ENCODE data around the gene MRPL42.

The MRPL42 gene

DNA sequence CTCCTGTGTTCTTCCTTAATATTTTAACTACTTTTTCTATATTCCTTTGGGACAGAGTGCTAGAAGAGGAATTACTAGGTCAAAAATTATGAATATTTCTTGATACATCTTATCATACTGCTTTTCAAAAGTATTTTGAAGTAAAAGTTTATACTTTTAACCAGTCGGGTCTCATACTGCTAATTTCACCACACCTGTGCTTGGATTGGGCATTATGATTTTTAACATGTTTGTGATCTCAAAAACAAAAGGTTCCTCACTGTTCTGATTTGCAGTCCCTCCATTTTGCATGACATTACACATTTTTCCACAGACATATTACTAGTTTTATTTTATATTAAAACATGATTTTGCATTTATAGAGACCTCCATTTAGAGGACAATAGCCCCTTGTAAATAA is 32.9 kb downstream of the MRPL42 start:
- no peak for DNase-seq (ENCODE audit: low read depth)

DNA sequence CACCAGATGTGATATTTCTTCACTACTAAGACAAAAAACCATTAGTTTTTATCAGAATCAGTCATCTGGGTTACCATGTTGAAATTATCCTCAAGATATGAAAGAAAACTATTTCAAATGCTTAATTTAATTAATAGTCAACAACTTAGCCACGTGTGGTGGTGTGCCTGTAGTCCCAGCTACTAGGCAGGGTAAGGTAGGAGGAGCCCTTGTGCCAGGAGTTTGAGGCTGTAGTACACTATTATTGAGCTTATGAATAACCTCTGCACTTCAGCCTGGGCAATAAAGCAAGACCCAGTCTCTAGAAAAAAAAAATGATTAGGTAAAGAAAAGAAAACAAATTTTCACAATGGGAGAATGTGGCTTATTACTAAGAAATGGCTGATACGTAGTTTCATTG is 33.4 kb downstream of the MRPL42 start:
- DNase-seq (ENCODE audit: low read depth): no peak

GRCh38 chr12:93502802-93503623 is 35.7 kb downstream of the MRPL42 start:
- peak; percentile 11 for DNase-seq (ENCODE audit: low read depth)

- no peak for DNase-seq (ENCODE audit: low read depth)
Observed at GRCh38 chr12:93507165-93507564, 39.9 kb downstream of the MRPL42 start.

DNA sequence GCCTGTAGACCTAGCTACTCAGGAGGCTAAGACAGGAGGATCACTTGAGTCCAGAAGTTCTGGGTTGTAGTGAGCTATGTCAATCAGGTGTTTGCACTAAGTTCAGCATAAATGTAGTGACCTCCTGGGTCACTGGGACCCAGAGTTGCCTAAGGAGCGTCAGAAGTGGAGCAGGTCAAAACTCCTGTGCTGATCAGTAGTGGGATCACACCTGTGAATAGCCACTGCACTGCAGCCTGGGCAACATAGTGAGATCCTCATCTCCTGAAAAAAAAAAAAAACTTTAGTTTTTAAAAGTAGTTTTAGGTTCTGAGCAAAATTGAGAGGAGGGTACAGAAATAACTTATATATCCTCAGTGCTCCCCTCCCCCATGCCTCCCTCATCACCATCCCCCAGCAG is 42.2 kb downstream of the MRPL42 start:
- no peak for DNase-seq (ENCODE audit: low read depth)

DNA sequence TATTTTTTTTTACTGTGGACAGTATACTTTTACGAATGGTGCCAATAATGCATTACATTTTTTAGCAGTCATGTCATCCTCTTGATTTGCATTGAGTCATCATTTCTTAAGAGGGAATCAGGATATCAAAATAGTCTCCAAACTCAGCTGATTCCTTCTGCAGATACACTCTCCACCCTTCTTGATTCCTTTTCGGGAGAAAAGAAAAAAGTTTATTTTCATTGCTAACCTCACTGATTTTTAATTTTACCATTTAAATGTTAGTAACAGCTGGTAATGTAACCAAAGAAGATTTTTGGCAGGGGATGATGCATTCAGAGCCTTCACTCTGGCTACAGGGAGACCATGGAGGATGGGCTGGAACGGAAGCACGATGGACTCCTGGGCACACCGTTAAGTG is 47.5 kb downstream of the MRPL42 start:
- no peak for DNase-seq (ENCODE audit: low read depth)

DNA sequence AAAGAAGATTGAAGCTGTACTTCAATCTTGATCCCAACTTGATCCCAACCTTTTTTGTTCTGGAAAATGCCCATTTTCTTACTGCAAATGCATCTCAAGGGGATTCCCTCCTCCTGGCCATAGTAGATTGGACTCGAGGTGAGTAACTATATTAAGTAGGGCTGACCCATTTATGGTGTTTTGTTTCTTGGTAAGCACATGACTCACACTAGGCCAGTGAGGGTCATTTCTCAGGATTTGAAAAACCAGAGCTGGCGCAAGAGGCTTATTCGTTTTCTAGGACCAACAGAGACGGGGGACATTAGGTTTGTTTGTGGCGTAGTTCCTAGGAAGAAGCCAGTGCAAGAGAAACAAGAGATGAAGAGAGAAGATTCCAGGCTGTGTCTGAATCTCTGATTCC is 51.4 kb downstream of the MRPL42 start:
- no peak for DNase-seq (ENCODE audit: low read depth)

GRCh38 chr12:93519859-93520258 is 52.5 kb downstream of the MRPL42 start:
- no peak for DNase-seq (ENCODE audit: low read depth)

DNA sequence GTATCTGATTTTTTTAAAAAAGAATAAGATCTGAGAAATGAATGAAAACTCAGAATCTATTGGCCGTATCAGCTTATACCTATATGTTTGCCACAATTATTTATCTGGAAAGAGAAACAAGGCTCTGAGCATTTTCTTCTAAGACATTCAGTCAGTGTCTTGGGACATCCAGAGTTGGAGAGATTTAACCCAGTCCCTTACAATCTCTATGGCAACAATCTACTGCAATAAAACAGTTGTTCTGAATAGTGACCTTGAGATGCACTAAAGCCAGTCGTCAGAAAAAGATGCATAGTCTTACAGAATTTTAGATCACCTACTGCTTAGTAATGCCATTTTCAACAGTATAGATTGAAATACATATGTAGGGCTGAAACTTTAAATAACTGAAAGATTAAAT is 53.1 kb downstream of the MRPL42 start:
- no peak for DNase-seq (ENCODE audit: low read depth)

GRCh38 chr12:93521225-93522080 is 54.1 kb downstream of the MRPL42 start:
- no peak for DNase-seq (ENCODE audit: low read depth)

- no peak for DNase-seq (ENCODE audit: low read depth)
Observed at GRCh38 chr12:93524386-93525133, 57.2 kb downstream of the MRPL42 start.

DNA sequence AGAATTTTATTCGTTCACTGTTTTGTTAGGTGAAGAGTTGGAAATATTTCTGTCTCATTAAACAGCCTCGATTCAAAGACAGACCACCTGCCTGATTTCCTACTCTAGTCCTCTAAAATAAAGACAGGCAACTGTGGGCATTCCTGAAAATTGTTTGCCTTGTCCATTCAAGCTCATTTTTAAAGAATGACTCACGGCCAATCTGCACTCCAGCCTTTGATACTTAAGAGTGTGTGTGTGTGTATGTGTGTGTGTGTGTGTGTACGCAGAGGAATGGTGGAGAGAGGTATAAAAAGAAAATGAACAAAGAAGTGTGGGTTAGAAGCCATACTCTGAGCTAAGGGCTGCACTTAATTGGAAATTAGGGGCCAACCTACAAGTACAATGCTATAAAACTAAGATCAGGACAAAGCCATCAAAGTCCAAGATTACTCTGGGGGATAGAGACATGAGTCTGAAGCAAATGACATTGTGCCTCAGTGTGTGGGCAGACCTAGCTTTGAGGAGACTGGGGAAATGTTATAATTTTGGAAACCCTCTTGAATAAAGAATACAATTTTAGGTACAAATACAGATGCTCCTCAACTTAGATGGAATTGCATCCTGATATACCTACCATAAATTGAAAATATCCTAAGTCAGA is 59.6 kb downstream of the MRPL42 start:
- DNase-seq (ENCODE audit: low read depth): no peak

GRCh38 chr12:93530358-93530757 is 63.0 kb downstream of the MRPL42 start:
- no peak for DNase-seq (ENCODE audit: low read depth)

- no peak for DNase-seq (ENCODE audit: low read depth)
Observed at GRCh38 chr12:93533310-93533709, 66.0 kb downstream of the MRPL42 start.

DNA sequence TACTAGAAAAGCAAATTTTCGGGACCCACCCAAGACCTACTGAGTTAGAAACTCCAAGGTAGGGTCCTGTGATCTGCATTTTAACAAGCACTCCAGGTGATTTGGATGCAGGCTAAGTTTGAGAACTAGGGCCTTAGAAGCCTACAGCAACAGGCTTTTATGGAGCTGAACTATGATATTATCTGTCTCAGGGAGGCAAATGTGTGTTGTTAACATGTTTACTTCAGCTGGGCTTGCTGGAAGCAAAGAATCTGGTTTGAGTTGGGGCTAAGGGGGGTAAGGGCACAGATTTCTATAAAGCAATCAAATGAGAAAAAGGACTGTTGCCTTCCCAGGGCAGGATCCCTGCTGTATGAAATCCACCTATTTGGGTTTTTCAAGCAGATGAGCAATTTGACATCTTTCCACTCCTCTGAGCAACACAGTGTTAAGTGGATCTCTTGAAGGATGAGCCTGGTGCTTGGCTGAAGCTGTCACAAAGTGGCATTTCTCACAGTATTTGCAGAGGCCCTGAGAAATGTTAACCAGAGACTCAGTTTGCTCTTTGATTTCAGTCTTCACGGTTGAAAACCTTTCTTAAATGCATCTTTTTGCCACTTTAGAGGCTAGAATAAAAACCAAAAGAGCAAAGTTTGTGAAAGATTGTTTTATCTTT is 68.9 kb downstream of the MRPL42 start:
- no peak for DNase-seq (ENCODE audit: low read depth)

DNA sequence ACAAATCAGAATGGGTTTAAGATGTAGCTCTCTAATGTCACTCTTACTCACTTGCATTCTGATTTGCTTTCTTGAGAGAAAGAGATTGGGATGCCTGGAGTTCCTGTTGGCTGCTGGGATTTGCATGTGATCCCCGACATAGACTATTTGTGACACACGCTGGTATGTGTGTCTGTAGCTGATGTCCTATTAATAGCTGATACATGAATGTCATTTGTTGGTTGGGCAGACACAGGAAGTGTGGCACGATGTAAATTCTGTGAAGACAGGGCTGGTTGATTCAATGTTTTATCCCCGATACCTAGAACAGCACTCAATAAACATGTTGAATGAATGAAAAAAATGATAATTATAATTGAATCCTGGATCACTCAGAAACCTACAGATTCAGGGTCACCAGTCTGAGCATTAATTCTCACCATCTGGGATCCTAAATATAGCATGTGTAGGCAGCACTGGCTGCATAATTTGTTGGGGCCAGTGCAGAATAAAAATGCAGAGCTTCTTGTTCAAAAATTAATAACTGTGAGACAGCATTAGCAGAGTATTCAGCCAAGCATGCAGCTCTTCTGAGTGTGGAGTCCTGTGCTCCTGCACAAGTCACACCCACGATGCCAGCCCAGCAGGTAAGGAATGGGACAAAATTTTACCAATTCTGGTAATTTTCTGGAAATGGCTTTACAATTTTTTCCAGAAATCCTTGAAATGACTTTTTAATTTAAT is 69.6 kb downstream of the MRPL42 start:
- DNase-seq (ENCODE audit: low read depth): no peak

- DNase-seq (ENCODE audit: low read depth): no peak
Observed at GRCh38 chr12:93537769-93538168, 70.5 kb downstream of the MRPL42 start.

GRCh38 chr12:93539821-93540220 is 72.5 kb downstream of the MRPL42 start:
- DNase-seq (ENCODE audit: low read depth): no peak

DNA sequence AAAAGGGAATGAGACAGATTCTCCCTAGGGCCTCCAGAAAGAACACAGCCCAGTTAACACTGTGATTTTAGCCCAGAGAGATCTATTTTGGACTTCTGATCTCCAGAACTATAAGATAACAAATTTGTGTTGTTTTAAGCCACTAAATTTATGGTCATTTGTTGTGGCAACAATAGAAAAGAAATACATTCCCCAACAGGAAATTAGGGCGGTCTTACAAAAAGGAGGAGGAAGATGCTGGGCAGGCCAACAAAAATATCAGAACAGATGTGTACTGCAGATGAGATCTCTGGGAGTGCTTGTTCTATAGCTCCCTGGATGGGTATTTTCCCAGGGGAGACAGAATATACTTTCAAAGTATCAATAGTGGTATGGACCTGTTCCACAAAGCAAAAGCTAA is 73.2 kb downstream of the MRPL42 start:
- DNase-seq (ENCODE audit: low read depth): no peak

DNA sequence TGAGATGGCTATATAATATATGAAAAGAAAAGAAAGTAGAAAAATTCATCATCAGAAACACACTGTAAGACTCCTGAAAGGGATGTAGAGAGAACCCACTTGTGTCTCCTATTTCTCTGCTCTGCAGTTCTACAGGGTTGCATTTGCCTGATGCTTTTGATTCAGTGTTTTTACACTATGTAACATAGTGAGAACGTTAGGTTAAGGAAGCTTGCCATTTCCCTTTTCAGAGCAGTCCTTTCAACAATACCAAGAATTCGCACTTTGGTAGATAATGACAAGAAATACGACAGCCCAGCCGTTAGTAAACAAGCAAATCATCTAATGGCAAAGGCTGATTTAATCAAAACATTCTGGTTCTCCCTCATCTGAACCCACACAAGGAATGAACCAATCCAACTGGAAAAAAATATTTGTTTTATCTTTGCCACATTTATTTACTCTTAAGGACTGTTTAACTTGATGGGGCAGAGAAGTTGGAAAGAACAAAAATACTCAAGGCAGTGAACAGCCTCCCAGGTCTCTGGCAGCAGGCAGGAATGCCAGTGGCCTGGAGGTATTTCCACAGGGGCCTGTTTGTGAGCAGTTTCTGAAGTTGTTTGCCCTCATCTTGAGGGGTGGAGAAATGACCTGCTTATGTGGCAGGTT is 74.4 kb downstream of the MRPL42 start:
- DNase-seq (ENCODE audit: low read depth): no peak
